Kidney (tissue), 14 donors: ENCODE data around the gene IGFBP1. TPM values are rescaled to one million over a fixed set of nuclear protein-coding genes. Genes with fewer than 3 reads are reported as not detected.

Source experiments
- DNase-seq, 5 donors: peaks; one replicate each; pipeline ENCODE4 v3.0.0-alpha.2; 2013 to 2020
- FAIRE-seq: peaks from 2 replicates; lab custom pipeline; 2012; peaks lifted over from hg19 to GRCh38; lab: Jason Lieb, UNC
- H3K27ac ChIP-seq, 2 donors: one replicate each; pipeline ENCODE4 v1.7.0; 2013; ENCODE audit warnings: low read depth in 2 of 2, low read length in 2 of 2, inconsistent platforms in 1 of 2
- H3K27me3 ChIP-seq: one replicate; pipeline ENCODE4 v1.7.1; 2013; ENCODE audit warnings: low read length, inconsistent platforms; ENCODE audit not compliant: control insufficient read depth, insufficient read depth
- H3K36me3 ChIP-seq, 3 donors: one replicate each; pipeline versions ENCODE4 v1.7.0 to v1.7.1; 2013; ENCODE audit warnings: low read length in 3 of 3, control low read depth in 1 of 3, inconsistent platforms in 1 of 3; ENCODE audit not compliant: insufficient read depth in 3 of 3, control insufficient read depth in 2 of 3
- H3K4me1 ChIP-seq, 3 donors: one replicate each; pipeline versions ENCODE4 v1.7.0 to v1.7.1; 2013; ENCODE audit warnings: low read length in 3 of 3, inconsistent platforms in 1 of 3, low read depth in 1 of 3; ENCODE audit not compliant: control insufficient read depth in 2 of 3, insufficient read depth in 2 of 3
- H3K4me3 ChIP-seq, 3 donors: one replicate each; pipeline versions ENCODE4 v1.7.0 to v1.8.1; 2013; ENCODE audit warnings: low read length in 3 of 3, control low read depth in 1 of 3, inconsistent platforms in 1 of 3
- H3K9ac ChIP-seq, 3 donors: one replicate each; pipeline versions ENCODE4 v1.7.0 to v1.7.1; 2013; ENCODE audit warnings: low read length in 3 of 3, control low read depth in 1 of 3, inconsistent platforms in 1 of 3
- H3K9me3 ChIP-seq, 3 donors: one replicate each; pipeline versions ENCODE4 v1.7.0 to v1.7.1; 2013; ENCODE audit warnings: low read length in 3 of 3, control low read depth in 1 of 3, inconsistent platforms in 1 of 3; ENCODE audit not compliant: control insufficient read depth in 2 of 3, insufficient read depth in 1 of 3
- intact Hi-C: fragments of 100-400 bp; cut with DNase I; formaldehyde crosslinking; loops from one replicate; pipeline ENCODE4 v1.11.1; 2022
- polyA plus RNA-seq: library from polyadenylated mRNA; stranded (reverse); fragments of 350-450 nt; fragmentation: Illumina TruSeq; extraction: RNeasy Lipid Tissue Mini Kit (QIAGEN cat#74804); gene quantifications from one replicate; pipeline ENCODE4 v1.2.3, GENCODE V29; 2014; ENCODE audit warnings: low read depth, low replicate concordance; ENCODE audit not compliant: insufficient read depth
- total RNA-seq: library from RNA; stranded (reverse); fragmentation: NEBNext Ultra II Directional; extraction: Animal tissue kit (Norgen Biotek cat#: 25700); gene quantifications from one replicate; pipeline ENCODE4 v1.2.1, GENCODE V29; 2021
- TF ChIP-seq, protein P1 (sequence below): IDR thresholded peaks from 3 replicates; pipeline ENCODE4 v1.5.1; 2012; ENCODE audit warnings: mild to moderate bottlenecking, moderate library complexity, borderline replicate concordance; ENCODE audit not compliant: insufficient read depth; ENCODE audit errors: extremely low read depth
- donor health status: control.
- donor health status: control.
- donor health status: control.
- donor health status: control.
- donor health status: control.
- donor health status: DM: yes; HTN: yes; CAD: no.
- donor health status: Normal renal cell carcinoma (clear cell type).

Gene IGFBP1
- total and polyA plus RNA-seq, 2 donors from 2014 or later, result 0.65 TPM; not detected in 1

DNA sequence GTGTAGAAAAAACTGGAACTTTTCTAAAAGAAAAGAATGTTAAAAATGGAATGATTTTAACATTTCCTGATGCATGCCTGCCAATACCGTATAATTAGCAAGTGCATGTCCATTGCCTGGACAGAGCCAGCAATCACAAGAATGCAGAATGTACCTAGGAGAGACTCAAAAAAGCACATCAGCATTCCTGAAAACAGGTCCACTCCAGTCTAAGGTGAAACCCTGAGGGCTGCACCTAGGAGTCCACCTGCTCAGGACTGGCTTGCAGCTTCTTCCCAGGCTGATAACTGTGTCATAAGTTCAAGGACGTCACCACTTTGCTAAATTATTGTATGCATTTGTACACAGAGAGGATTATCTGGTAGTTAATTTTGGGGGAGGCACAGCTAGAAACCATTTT is 20.8 kb upstream of the IGFBP1 start:
- FAIRE-seq, result no peak
- no peaks in the 10 kb centered on the region for H3K27me3 ChIP-seq
- no peak for DNase-seq
- H3K36me3 ChIP-seq, result no peaks in the 10 kb centered on the region
- no peaks in the 10 kb centered on the region for H3K9me3 ChIP-seq
- H3K9ac ChIP-seq, result no peak overlapping the region
- H3K27ac ChIP-seq, result no peak overlapping the region
- intact Hi-C loops, result loop anchor here (10.0 kb wide), 1 partner anchor 713 kb away; the partner anchor contains the start of gene RAMP3
- H3K4me1 ChIP-seq, result no peaks in the 10 kb centered on the region
- H3K4me3 ChIP-seq, result no peak overlapping the region
- TF ChIP-seq, protein P1, sequence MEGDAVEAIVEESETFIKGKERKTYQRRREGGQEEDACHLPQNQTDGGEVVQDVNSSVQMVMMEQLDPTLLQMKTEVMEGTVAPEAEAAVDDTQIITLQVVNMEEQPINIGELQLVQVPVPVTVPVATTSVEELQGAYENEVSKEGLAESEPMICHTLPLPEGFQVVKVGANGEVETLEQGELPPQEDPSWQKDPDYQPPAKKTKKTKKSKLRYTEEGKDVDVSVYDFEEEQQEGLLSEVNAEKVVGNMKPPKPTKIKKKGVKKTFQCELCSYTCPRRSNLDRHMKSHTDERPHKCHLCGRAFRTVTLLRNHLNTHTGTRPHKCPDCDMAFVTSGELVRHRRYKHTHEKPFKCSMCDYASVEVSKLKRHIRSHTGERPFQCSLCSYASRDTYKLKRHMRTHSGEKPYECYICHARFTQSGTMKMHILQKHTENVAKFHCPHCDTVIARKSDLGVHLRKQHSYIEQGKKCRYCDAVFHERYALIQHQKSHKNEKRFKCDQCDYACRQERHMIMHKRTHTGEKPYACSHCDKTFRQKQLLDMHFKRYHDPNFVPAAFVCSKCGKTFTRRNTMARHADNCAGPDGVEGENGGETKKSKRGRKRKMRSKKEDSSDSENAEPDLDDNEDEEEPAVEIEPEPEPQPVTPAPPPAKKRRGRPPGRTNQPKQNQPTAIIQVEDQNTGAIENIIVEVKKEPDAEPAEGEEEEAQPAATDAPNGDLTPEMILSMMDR, result no peak

DNA sequence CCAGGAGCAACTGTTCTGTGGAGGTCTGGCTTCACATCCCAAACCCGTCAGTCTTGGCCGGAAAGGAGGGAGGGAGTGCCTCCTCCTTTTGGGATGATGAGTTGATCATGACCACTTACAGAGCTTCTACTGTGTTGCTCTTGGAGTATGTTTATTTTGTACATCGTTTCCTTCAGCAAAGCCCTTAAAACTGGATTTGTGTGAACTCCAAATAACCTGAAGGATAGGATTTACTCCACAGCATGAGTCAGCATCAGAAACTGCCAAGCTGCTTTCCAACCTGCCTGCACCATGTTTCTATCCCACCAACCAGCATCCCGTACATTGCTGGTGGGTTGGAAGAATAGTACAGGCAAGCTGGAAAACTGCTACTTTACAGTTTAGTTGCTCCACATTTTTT is 18.9 kb upstream of the IGFBP1 start:
- intact Hi-C loops, result loop anchor here (10.0 kb wide), 1 partner anchor 715 kb away; the partner anchor contains the start of gene RAMP3
- H3K4me3 ChIP-seq, result no peak overlapping the region
- H3K9ac ChIP-seq, result no peak overlapping the region
- no peaks in the 10 kb centered on the region for H3K4me1 ChIP-seq
- TF ChIP-seq, protein P1, result no peak
- DNase-seq (no peak), FAIRE-seq (no peak)
- no peaks in the 10 kb centered on the region for H3K9me3 ChIP-seq
- no peaks in the 10 kb centered on the region for H3K36me3 ChIP-seq
- no peak overlapping the region for H3K27ac ChIP-seq
- H3K27me3 ChIP-seq, result no peaks in the 10 kb centered on the region

DNA sequence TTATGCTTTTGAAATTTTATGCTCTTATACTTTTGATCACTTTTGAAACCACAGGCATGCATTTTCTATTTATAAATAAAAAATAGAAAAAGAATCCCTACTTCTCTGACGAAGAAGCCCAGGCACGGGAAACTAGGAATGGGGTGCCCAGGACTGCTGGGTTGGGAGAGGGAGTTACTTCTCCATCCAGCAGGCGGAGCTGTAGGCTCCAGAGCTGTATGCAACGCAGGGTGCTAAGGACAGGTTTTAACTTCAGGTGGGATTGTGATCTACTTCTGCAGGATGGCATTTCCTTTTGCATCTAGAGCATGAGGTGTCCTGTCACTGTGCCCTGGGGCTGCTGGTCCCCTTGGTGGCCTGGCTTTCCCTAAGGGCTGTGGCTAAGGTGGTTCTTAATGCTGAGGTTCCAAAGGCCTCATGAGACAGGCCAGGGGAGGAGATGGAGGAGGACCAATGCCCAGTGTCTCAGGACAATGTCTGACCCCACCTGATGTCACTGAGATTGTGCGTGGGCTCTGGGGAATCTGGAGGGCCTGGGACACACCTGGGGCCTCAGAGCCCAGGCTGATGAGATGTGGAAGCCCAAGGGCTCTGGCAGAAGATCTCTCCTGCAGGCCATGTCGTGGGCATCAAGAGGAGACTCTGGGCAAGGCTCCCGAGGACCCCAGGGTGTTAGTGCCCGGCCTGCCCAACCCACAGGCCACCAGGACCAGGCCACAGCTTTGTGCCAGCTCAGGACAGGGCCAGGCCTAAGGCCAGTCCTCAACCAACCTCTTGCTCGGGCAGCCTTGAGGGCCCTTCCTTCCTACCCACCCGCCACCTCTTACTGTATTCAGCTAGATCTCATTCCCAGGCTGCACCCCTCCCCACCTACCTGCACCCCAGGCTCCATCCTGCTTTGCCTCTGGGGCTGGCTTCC is 15.9 kb upstream of the IGFBP1 start:
- FAIRE-seq, result no peak
- intact Hi-C loops, result no loop called here
- no peak overlapping the region for H3K27ac ChIP-seq

More for the DNA sequence above, 15.9 kb upstream of the IGFBP1 start:
- Histone ChIP-seq H3K27me3 (no peaks in the 10 kb centered on the region), H3K4me3 (no peak overlapping the region), H3K9me3 (no peaks in the 10 kb centered on the region), H3K36me3 (no peaks in the 10 kb centered on the region), H3K9ac (no peak overlapping the region), H3K4me1 (no peaks in the 10 kb centered on the region)
- TF ChIP-seq, protein P1, result no peak
- no peak for DNase-seq
